Activated CD8-positive, alpha-beta memory T cell treated with anti-CD3 and anti-CD28 coated beads, Interleukin-2, amount 50 U/mL, for 4 hours (primary cell): ENCODE results near the gene SLC6A18.

Source experiments
- DNase-seq: peaks from one replicate; pipeline ENCODE4 v3.0.0-alpha.2; 2020

Gene SLC6A18

DNA sequence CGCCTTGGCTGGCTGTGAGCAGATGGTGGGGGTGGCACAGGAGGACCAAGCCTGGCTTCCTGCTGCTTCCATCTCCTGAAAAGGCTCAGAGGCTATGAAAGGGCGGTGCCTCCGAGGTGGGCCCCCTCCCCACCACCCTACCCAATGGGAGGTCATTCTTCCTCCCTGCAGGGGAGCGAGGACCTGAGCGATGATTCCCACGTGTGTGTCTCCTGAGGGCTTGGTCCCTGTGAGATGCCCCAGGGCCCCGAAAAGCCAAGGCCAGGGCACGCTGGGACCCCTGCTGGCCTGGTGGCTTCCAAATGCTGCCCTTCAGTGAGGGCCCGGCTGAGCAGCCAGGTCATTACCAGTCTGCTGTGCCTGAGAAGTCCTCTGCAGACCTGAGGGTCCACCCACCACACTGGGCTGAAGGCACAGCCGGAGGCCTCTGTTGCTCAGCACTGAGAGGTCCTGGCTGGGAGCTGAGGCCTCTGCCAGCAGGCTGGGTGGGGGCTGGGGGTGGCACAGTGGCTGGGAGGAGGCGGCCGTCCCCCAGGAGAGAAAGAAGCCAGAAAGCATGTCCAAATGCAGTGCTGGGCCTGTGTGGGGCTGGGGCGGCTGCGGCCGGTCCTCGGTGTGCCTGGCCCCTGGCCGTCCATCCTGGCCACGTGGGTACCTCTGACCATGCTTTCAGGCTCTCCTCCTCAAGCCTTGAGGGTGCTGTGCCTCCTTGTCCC, 37.8 kb upstream of the SLC6A18 start:
- DNase-seq = no peak

- no peak for DNase-seq
These were observed 37.2 kb upstream of the SLC6A18 start for GRCh38 chr5:1187950-1188334.

GRCh38 chr5:1188464-1188863, 36.7 kb upstream of the SLC6A18 start:
- DNase-seq = no peak

DNA sequence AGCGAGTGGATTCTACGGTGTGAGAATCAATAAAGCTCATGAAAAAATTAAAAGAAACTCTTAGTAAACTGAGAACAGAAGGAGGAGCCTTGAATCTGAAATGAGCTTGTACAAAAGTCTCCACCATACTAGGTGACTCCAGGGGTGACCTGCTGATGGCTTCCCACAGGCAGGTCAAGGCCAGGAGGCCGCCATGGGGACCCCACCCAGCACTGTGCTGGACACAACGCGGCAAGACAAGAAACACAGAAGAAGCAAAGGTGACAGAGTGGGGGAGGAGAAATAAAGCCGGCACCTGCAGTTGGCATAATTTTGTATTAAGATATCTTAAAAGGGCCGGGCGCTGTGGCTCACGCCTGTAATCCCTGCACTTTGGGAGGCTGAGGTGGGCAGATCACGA, 35.9 kb upstream of the SLC6A18 start:
- no peak for DNase-seq

DNA sequence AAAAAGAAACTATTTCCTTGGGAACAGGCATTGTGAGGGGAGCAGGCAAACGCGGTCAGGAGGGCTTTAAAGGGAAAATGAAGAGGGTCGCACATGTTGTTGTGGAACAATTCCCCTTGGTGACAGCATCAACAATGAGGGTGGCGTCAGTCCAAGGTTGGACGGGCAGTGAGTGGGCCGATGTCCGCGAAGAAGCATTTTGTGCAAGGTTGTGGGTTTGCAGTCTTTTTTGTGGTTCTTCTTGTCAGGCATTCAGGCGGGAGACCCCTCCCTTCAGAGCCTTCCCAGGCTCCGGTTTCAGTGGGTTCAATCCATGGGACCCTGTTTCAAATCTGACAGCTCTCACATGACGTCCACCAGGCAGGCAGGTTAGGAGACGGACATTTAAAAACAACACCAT, 34.9 kb upstream of the SLC6A18 start:
- DNase-seq = no peak

- DNase-seq = no peak
These were observed 34.3 kb upstream of the SLC6A18 start for GRCh38 chr5:1190837-1191239.

DNA sequence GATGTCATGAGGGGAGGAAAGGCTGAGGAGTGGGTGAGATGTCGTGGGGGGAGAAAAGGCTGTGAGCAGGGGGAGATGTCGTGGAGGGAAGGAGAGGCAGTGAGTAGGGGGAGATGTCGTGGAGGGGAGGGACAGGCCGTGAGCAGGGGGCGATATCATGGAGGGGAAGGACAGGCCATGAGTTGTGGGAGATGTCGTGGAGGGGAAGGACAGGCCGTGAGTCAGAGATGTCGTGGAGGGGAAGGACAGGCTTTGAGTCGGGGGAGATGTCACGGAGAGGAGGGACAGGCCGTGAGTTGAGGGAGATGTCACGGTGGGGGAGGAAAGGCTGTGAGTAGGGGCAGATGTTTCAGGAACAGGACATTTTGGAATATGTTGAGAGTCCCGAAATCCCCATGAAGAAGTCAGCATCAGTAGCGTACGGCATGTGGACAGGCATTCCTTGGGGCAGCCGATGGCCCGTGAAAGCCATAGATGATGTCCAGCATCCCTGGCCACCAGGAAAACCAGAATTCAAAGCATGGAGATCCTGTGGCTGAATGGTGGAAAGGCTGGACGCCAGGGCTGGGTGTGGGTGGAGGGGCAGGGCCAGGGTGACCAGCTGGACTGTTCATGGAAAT, 32.1 kb upstream of the SLC6A18 start:
- no peak for DNase-seq

DNA sequence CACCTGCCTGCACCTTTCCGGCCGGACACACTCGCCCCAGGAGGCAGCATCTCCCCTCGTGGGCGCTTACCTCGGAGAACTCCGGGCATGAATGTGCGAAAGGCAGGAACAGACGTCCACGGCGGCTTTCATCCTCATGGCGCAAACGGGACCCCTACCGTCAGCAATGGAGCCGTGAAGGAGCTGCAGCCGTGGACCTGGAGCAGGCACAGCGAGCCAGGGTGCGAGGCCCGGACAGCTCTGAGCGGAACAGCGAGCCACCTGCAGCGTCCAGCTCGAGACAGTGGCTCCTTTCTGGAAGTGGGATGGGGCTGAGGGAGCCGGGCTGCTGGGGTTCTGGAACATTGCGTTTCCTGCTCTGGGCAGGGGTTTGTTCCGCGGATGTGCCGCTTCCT, 31.6 kb upstream of the SLC6A18 start:
- DNase-seq = no peak

GRCh38 chr5:1194378-1194777, 30.8 kb upstream of the SLC6A18 start:
- no peak for DNase-seq

DNA sequence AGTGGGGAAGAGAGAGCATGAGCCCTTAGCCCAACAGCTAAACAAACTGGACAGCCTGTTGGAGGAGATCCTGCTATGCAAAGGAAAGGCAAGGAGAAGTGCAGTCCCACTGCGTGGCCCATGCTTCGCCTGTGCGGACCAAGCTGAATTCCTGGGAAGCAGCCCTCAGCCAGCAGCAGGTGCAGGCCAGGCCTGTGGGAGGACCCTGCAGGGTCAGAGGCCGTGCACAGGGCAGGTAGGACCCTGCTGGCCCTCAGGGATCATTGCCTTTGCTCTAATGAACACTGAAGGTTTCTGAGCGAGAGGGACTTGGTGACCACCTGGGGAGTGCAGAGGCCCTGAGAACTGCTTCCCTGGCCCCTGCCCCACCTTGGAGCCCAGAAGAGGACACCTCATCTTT, 29.7 kb upstream of the SLC6A18 start:
- DNase-seq = no peak

- no peak for DNase-seq
These were observed 29.3 kb upstream of the SLC6A18 start for GRCh38 chr5:1195916-1196315.

- no peak for DNase-seq
These were observed 28.6 kb upstream of the SLC6A18 start for GRCh38 chr5:1196562-1196961.

DNA sequence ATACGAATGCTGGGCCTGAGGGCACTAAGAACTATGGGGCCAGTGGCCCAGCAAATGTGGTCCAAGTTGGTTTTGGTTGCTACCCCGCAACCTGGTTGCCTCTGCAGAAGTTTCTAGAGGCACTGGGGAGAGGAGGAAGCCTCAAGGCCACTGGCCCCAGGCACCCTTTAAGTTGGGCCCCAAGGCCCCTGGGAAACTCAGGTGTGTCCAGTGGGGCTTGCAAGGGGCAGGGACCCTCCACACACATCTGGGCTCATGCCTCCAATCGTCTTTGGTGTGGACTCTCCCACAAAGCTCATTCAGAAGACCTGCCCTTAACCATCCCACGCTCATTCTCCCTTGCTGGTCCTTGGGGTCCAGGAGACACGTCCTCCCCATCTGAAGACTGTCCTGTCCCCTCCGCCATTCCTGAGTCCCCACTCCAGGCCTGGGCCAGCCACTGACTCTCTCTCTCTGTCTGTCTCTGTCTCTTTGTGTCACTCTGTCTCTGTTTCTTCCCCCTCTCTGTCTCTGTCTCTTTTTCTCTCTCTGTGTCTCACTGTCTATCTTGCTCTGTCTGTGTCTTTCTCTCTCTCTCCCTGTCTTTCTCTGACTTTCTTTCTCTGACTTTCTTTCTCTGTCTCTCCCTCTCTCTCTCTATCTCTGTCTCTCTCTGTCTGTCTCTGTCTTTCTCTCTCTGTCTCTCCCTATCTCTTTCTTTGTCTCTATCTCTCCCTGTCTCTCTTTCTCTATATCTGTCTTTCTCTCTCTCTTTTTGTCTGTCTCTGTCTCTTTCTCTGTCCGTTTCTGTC, 27.1 kb upstream of the SLC6A18 start:
- DNase-seq = no peak

DNA sequence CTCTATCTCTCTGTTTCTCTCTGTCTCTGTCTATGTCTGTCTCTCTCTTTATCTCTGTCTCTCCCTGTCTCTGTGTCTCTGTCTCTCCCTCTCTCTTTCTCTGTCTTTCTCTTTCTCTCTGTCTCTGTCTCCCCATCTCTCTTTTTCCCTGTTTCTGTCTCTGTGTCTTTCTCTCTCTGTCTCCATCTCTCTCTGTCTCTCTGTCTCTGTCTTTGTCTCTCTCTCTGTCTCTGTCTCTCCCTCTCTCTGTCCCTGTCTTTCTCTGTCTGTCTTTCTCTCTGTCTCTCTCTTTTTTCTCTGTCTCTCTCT, 25.9 kb upstream of the SLC6A18 start:
- DNase-seq = no peak

- no peak for DNase-seq
These were observed 25.3 kb upstream of the SLC6A18 start for GRCh38 chr5:1199649-1200494.

DNA sequence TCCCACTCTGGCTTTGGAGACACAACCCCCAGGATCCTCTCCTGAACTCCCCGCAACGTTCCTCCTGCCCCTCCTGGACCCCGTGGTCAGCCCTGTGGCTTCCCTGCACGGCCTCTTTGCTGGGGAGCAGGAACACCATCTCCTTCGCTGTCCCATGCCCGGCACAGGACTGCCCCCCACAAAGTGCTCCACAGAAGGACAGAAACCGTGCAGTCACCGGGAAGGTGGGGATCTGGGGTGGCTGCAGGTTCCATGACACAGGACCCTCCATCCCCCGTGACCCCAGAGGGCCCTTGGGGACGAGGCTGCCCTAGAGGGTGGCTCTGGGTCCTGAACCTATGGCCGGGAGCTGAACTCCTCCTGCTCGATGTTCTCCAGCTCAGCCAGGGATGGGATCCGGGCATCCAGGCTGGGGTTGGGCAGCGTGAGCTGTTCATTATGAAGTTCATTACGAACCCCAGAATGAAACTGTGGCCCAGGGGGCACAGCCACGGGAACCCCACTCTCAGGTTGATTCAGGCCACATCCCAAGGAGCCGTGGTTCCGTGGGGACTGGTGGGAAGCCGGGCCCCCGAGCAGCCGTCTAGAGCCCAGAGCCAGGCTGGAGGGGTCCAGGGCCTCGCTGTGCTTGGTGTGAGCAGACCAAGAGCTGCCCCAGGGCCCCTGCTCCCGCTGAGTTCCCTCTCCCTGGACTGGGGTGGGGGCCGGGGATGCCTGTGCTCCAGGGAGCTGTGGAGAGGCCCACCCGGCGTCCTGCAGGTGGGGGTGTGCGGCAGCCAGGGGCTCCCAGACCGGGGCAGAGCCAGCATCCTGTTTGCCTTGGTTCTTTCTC, 24.5 kb upstream of the SLC6A18 start:
- no peak for DNase-seq

DNA sequence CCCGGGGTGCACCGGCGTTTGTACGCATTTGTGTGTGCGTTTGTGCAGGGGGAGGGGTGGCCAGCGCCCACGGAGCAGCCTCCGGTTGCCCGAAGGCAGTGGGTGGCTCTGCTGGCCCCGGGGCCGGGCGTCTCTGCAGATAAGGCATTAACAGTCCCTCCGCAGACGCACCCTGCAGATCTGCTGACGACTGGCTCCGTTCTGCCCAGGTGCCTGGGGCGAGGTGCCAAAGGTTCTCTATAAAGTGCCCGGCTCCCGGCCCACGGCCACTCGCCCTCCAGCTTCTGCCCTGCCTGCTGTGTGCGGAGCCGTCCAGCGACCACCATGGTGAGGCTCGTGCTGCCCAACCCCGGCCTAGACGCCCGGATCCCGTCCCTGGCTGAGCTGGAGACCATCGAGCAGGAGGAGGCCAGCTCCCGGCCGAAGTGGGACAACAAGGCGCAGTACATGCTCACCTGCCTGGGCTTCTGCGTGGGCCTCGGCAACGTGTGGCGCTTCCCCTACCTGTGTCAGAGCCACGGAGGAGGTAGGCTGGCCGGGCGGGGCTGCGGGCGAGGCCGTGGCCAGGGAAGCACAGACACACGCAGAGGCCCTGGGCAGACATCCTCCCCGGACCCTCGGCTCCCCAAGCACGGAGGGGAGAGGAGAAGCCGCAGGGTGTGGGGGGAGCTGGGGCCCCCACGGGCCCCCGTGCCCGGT, 23.7 kb upstream of the SLC6A18 start, which contains the start of gene SLC6A19:
Gene SLC6A19, plus strand, starts transcription at position 269 of the 699 bp plus-strand sequence. Its CDS starts 56 bp downstream, at position 325.
- no peak for DNase-seq

DNA sequence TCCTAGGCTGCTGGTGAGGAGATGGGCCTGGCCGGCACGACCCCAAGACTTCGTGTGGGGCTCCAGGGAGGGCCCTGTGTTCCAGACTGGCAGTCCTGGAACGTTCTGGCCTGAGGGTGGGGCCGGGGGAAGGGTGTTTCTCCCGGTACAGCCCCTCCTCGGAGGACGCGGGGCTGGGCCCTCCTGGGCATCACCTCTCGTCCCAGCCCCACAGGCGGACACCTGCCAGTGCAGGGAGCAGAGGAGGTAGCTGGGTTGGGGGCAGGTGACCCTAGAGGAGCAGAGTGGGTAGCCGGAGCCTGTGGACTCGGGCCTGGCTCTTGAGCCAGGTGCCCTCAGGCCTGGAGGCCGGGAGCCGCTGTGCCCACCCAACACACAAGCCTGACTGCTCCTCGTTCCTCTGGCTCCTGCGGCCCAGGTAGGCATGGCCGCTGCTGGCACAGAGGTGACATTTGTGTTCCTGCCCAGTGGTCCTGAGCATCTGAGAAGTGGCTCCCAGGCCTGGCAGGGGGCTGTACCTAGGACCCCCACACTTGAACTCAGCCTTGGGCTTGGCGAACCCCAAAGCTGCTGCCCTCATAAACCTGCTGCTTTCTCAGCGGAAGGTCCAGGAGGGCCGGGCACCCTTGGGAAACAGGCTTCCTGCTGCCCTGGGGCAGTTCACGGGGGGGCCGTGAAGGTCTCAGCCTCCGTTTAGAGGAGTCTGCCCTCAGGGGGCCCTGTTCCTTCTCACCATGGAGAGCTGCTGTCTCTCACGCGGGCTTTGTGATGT, 23.0 kb upstream of the SLC6A18 start:
- no peak for DNase-seq

GRCh38 chr5:1202798-1203185, 22.4 kb upstream of the SLC6A18 start:
- no peak for DNase-seq

- no peak for DNase-seq
These were observed 21.7 kb upstream of the SLC6A18 start for GRCh38 chr5:1203311-1203967.
